ENCODE measurements around the gene RRBP1.

RRBP1 gene

DNA sequence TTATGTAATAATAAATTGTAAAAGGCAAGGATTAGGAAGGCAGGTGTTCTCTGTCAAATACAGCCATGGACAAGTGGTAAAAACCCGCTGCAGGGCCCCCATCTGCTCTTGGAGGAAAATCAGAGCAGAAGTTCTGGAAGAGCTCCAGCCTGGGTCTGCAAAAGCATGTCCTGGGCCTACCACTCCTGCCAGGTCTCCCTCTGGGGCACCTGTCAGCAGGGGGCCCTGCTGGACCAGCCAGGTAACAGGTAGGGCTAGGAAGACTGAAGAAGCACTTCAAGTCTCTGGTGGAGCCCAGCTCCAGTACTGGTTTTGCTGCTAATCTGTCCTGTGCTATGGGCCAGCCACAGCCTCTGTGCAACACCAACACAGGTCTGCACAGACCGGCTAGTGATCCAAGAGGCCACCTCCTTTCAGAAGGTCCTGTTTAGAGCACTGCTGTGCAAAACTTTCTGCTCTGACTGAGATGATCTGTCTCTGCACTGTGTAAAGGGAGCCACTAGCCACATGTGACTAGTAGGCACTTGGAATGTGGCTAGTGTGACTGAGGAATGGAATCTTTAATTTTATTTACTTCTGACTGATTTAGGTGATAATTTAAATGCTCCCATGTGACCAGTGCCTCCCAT, 30.2 kb downstream of the RRBP1 start:
- H3K27ac ChIP-seq = no peak overlapping the region
- DNase-seq (ENCODE audit: low read depth, low spot score) = no peak

- no peak for DNase-seq (ENCODE audit: low read depth, low spot score)
- H3K27ac ChIP-seq = no peak overlapping the region
These were observed 30.8 kb downstream of the RRBP1 start for GRCh38 chr20:17651129-17651759.

DNA sequence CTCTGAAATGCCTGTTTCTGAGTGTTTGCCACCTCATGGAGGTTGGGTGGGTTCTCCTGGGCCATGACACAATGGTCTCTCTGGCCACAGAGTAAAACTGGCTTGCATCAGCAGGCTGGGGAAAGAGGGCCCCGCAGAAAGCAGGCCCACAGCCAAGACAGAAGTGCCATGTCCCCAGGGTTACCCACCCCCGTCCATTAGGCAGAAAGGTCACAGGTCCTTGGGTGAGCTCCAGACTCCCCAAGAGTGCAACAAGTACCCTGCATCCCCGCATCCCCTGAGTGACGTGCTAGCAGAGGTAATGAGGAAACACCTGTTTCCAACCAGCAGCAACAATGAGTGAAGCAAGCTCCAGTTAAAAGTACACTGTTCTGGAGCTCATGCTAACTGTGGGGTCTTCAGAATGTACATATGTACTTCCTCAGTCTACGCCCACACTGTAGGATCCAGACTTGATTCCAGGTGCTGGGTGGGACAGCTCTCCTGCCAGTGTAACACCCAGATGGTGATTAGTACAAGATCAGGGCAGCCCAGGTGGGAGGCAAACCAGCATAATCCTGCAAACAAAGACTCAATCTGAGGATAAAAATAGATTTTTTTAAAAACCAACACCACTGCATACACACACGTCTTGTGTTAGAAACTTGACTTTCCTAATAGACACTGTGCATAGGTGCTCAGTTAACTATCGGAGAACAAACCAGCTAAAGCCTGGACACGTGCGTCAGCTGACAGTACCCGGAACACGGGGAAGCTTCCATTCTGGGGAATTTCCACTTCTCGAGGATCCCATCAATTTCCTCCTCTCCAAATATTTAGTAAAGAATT, 31.5 kb downstream of the RRBP1 start:
- no peak for DNase-seq (ENCODE audit: low read depth, low spot score)
- H3K27ac ChIP-seq = no peak overlapping the region

DNA sequence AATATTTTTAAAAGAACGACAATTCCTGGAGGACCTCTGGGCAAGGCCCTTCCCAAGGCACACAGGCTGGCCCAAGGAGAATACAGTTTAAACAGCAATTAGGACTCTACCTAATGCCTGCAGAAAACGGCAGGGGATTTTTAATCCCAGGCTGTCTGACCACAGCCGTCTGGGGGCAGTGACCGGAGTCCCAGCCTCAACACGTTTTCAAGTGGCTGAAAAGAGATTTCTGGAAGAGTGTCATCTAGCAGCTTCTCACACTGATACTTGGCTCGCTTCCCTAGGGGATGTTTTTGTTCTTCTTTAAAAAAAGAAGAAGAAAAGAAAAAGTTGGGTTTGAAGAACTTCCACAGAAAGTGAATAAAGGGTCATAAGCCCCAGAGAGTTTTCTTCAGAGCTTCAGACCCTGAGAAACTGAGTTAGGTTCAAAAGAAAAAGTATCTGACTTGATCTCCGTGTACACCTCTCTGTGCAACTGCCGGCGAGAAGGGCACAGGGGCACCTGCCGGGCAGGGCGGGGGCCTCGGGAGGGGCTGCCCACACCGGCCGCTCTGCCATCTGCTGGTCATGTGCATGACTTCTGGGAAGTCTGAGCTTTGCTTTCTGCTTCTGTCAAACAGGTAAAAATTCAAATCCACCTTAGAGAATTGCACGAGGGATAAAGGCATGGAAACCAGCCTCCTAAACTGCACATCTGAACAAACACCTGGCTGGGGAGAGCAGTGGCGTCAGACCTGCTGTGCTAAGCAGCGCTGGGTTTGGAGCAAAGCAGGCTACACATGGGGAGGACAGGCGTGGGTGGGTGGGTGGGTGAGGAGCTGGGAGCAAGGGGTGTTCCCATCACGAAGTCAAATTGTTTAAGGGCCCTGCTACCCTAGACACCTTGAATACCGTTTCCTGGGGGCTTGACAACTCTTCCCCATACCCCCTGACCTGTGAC, 33.0 kb downstream of the RRBP1 start:
- no peak for DNase-seq (ENCODE audit: low read depth, low spot score)
- H3K27ac ChIP-seq = no peak overlapping the region

DNA sequence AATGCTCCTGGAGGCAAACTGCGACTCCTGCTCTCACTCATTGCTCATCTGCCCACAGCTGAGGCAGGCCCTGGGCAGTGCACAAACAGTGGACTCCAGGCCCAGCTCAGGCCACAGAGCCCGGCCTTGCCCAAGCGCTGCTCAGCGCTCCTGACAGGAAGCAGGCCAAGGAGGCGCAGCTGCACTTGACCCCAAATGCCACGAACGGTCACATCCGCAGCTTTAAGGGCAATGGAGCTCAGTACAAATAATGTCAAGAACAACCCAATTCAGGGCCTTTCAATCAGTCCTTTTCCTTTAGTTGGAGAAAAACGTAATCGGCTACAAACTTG, 33.8 kb downstream of the RRBP1 start:
- H3K27ac ChIP-seq = no peak overlapping the region
- DNase-seq (ENCODE audit: low read depth, low spot score) = no peak

GRCh38 chr20:17647391-17648314, 34.4 kb downstream of the RRBP1 start:
- no peak for DNase-seq (ENCODE audit: low read depth, low spot score)

DNA sequence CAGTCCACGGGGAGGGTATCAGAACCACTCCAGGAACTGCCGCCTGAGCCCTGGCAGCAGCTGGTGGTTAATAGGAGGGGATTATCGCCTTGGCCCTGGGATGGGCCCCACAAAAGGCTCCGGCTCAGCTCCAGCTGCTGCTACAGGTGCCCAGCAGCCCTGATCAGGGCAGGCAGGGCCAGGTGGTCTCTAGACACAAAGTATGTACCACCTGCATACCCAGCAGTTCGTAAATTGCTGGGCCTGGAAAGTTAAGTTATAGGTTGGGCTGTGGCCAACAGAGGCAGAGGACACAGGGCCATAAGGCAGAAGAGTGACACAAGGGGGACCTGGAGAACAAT, 35.1 kb downstream of the RRBP1 start:
- no peak for DNase-seq (ENCODE audit: low read depth, low spot score)
- no peak overlapping the region for H3K27ac ChIP-seq

More at GRCh38 chr20:17647391-17648314, 34.4 kb downstream of the RRBP1 start:
- no peak overlapping the region for H3K27ac ChIP-seq

DNA sequence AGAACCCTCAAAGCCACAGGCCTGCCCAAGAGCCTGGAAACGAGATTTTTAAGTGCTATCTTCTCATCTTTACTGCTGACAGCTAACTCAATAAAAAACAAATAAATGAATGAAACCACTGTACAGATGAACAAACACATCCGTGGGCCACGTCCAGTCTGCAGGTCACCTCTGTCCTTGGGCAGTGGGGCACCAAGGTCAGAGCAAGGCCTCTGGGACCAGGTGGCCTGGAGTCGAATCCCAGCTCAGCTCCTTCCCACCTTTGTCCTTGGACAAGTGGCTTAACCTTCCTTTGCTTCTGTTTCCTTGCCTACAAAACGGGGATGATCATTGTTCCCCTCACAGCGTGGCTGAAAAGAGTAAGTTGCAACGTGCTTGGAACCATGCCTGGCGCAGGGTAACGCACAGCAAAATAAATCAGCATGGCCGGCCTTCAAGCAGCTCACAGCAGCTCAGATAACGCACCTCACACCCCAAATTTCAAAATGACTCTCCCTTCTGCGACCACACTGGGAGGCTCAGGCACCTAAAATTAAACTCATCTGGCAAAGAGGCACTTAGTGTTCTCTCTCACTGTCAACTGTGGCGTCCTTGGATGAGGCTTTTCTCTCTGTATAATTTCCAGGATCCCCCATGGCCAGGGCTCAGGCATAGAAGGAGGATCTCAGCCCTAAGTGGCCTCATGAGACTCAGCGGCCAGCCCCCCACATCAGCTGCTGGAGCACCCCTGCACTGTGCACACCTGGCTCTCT, 35.7 kb downstream of the RRBP1 start:
- no peak for DNase-seq (ENCODE audit: low read depth, low spot score)
- no peak overlapping the region for H3K27ac ChIP-seq

GRCh38 chr20:17645546-17646208, 36.4 kb downstream of the RRBP1 start:
- no peak for DNase-seq (ENCODE audit: low read depth, low spot score)
- H3K27ac ChIP-seq = no peak overlapping the region

- H3K27ac ChIP-seq = no peak overlapping the region
These were observed 37.0 kb downstream of the RRBP1 start for GRCh38 chr20:17645010-17645409.

DNA sequence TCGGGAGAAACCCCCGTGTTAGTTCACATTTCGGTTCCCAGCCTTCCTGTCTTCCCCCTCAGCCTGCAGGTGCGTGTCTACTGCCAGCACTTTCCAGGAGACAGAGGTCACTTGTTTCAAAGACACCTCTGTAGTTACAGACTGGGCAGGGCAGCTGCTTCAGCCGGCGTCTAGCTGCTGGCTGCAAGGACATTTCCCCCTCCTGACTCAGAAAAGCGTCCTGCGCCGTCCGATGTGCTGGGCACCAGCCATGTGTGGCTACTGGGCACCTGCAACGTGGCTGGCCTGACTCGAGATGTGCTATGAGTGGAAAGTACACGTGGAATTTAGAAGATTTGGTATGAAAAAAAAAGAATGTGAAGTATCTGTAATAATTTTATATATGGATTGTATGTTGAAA, 37.6 kb downstream of the RRBP1 start:
- no peak overlapping the region for H3K27ac ChIP-seq
- no peak for DNase-seq (ENCODE audit: low read depth, low spot score)

More at GRCh38 chr20:17645010-17645409, 37.0 kb downstream of the RRBP1 start:
- DNase-seq (ENCODE audit: low read depth, low spot score) = no peak

GRCh38 chr20:17643531-17644188, 38.4 kb downstream of the RRBP1 start:
- DNase-seq (ENCODE audit: low read depth, low spot score) = no peak
- H3K27ac ChIP-seq = no peak overlapping the region

- no peak for DNase-seq (ENCODE audit: low read depth, low spot score)
- H3K27ac ChIP-seq = no peak overlapping the region
These were observed 39.4 kb downstream of the RRBP1 start for GRCh38 chr20:17642404-17643269.

GRCh38 chr20:17641993-17642392, 40.0 kb downstream of the RRBP1 start:
- no peak for DNase-seq (ENCODE audit: low read depth, low spot score)
- H3K27ac ChIP-seq = no peak overlapping the region

DNA sequence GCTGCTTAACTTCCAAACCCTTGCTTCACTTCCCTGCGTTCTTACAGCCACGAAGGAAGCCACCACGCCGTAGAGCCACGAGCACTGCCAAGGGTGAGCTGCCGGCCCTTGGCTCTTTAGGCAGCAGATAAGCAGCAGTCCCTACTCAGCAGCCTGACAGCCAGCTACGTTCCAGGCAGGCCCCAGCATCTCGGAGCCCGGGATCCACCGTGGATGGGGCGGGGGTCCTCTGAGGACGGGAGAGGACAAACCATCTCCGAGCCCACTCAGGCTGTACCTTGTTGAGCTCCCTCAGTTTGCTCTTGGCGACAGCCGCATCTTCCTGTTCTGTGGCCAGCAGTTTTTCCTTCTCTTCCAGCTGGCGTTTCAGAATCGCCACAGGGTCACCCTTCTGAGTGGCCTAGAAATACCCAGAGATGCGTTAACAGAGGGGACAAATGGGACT, 40.5 kb downstream of the RRBP1 start:
- H3K27ac ChIP-seq = no peak overlapping the region
- no peak for DNase-seq (ENCODE audit: low read depth, low spot score)

GRCh38 chr20:17640875-17641378, 41.1 kb downstream of the RRBP1 start:
- H3K27ac ChIP-seq = no peak overlapping the region
- DNase-seq (ENCODE audit: low read depth, low spot score) = no peak
